ENCODE data around the gene ATP2B2. TPM values are rescaled to one million over a fixed set of nuclear protein-coding genes. Genes with fewer than 3 reads are reported as not detected.
A peak's percentile ranks its signal among the peaks of the same experiment; 100 is the strongest.

The ATP2B2 gene
- total and polyA plus RNA-seq, 2 donors from 2014 or later: 0.19 to 0.22 TPM

GRCh38 chr3:10322352-10322710, 183.1 kb downstream of the ATP2B2 start:
- no peak overlapping the region for H3K4me3 ChIP-seq (ENCODE audit: low read length in 3 of 3)
- H3K36me3 ChIP-seq (ENCODE audit: control insufficient read depth in 2 of 3, insufficient read depth in 3 of 3, low read length in 3 of 3): peaks cover 4 to 11% (median 6%) of the 10 kb centered on the region in 3 donors
- no peak overlapping the region for H3K27ac ChIP-seq (ENCODE audit: low read depth in 2 of 2, low read length in 2 of 2)
- peaks cover 0 to 21% (median 3%) of the 10 kb centered on the region in 3 donors for H3K4me1 ChIP-seq (ENCODE audit: control insufficient read depth in 2 of 3, insufficient read depth in 2 of 3, low read depth in 1 of 3, low read length in 3 of 3)
- intact Hi-C loops (cut with DNase I): no loop called here
- no peak for DNase-seq
- no peak for TF ChIP-seq CTCF (IDR thresholded peaks at IDR 0.05; ENCODE audit: borderline replicate concordance, extremely low read depth, insufficient read depth)
- peaks cover under 1% of the 10 kb centered on the region for H3K27me3 ChIP-seq (ENCODE audit: control insufficient read depth, insufficient read depth, low read length)
- no peaks in the 10 kb centered on the region for H3K9me3 ChIP-seq (ENCODE audit: control insufficient read depth in 2 of 3, insufficient read depth in 1 of 3, low read length in 3 of 3)
- FAIRE-seq: no peak
- no peak overlapping the region for H3K9ac ChIP-seq (ENCODE audit: low read length in 3 of 3)

- no peak for FAIRE-seq
- H3K4me3 ChIP-seq (ENCODE audit: low read length in 3 of 3): peak overlapping the region in 1 of 3 donors; percentile 84
- no peak overlapping the region for H3K27ac ChIP-seq (ENCODE audit: low read depth in 2 of 2, low read length in 2 of 2)
Measured at GRCh38 chr3:10321630-10322351, 183.6 kb downstream of the ATP2B2 start.

GRCh38 chr3:10320320-10320677, 185.1 kb downstream of the ATP2B2 start:
- Histone ChIP-seq H3K36me3 (ENCODE audit: control insufficient read depth in 2 of 3, insufficient read depth in 3 of 3, low read length in 3 of 3) (peaks cover 9 to 22% (median 14%) of the 10 kb centered on the region in 3 donors), H3K27me3 (ENCODE audit: control insufficient read depth, insufficient read depth, low read length) (no peaks in the 10 kb centered on the region), H3K4me1 (ENCODE audit: control insufficient read depth in 2 of 3, insufficient read depth in 2 of 3, low read depth in 1 of 3, low read length in 3 of 3) (peaks cover 0 to 23% (median 3%) of the 10 kb centered on the region in 3 donors), H3K9ac (ENCODE audit: low read length in 3 of 3) (peak overlapping the region; percentile 62 to 93 (median 79)), H3K27ac (ENCODE audit: low read depth in 2 of 2, low read length in 2 of 2) (peak overlapping the region; percentile 48 to 85), H3K4me3 (ENCODE audit: low read length in 3 of 3) (peak overlapping the region; percentile 77 to 100 (median 84)), H3K9me3 (ENCODE audit: control insufficient read depth in 2 of 3, insufficient read depth in 1 of 3, low read length in 3 of 3) (no peaks in the 10 kb centered on the region)
- FAIRE-seq (no peak), DNase-seq (no peak)
- intact Hi-C loops (cut with DNase I): no loop called here
- no peak for TF ChIP-seq CTCF (IDR thresholded peaks at IDR 0.05; ENCODE audit: borderline replicate concordance, extremely low read depth, insufficient read depth)

More at GRCh38 chr3:10321630-10322351, 183.6 kb downstream of the ATP2B2 start:
- DNase-seq: no peak
- peaks cover 0 to 21% (median 3%) of the 10 kb centered on the region in 3 donors for H3K4me1 ChIP-seq (ENCODE audit: control insufficient read depth in 2 of 3, insufficient read depth in 2 of 3, low read depth in 1 of 3, low read length in 3 of 3)
- TF ChIP-seq CTCF (IDR thresholded peaks at IDR 0.05; ENCODE audit: borderline replicate concordance, extremely low read depth, insufficient read depth): no peak
- H3K9ac ChIP-seq (ENCODE audit: low read length in 3 of 3): no peak overlapping the region
- intact Hi-C loops (cut with DNase I): no loop called here
- H3K36me3 ChIP-seq (ENCODE audit: control insufficient read depth in 2 of 3, insufficient read depth in 3 of 3, low read length in 3 of 3): peaks cover 4 to 11% (median 6%) of the 10 kb centered on the region in 3 donors
- no peaks in the 10 kb centered on the region for H3K9me3 ChIP-seq (ENCODE audit: control insufficient read depth in 2 of 3, insufficient read depth in 1 of 3, low read length in 3 of 3)
- no peaks in the 10 kb centered on the region for H3K27me3 ChIP-seq (ENCODE audit: control insufficient read depth, insufficient read depth, low read length)

Data from kidney (tissue), 14 donors.